Kidney capillary endothelial cell (primary cell): ENCODE data around the gene EIF3C.
"Not testable (repeated sequence)": the region's sequence is repeated elsewhere in the genome, so short reads cannot be mapped to it uniquely, and the experiment has no call there.

Experiments used
- DNase-seq: peaks from one replicate; pipeline ENCODE4 v3.0.0-alpha.2; 2018; ENCODE audit warnings: low spot score

Gene EIF3C

GRCh38 chr16:28711220-28712083 is at the start of gene EIF3C:
Gene EIF3C (plus strand): TSS chr16:28711464. CDS start chr16:28711687, 223 bp downstream.
- DNase-seq: not testable (repeated sequence)

GRCh38 chr16:28666264-28666663 is 45.0 kb upstream of the EIF3C start:
- DNase-seq: not testable (repeated sequence)

GRCh38 chr16:28667480-28667879 is 43.8 kb upstream of the EIF3C start:
- not testable (repeated sequence) for DNase-seq

DNA sequence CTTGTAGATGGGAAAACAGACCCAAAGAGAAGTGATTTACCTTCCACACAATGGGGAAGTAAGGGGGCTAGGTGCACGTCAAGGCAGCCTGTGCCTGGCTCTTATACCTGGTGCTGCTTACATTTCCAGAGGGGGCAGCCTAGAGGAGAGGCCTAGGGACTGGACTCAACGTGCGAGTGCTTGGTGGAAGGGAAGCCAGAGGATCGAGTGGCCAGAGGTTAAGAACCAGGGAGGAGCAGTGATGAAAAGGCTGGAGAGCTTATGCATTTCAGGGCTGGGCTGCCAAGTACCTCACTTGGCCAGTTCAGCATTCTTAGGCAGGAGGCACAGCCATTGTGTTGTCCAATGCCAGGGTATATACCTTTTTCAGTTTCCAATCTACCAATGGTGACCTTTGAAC is 43.1 kb upstream of the EIF3C start:
- not testable (repeated sequence) for DNase-seq

DNA sequence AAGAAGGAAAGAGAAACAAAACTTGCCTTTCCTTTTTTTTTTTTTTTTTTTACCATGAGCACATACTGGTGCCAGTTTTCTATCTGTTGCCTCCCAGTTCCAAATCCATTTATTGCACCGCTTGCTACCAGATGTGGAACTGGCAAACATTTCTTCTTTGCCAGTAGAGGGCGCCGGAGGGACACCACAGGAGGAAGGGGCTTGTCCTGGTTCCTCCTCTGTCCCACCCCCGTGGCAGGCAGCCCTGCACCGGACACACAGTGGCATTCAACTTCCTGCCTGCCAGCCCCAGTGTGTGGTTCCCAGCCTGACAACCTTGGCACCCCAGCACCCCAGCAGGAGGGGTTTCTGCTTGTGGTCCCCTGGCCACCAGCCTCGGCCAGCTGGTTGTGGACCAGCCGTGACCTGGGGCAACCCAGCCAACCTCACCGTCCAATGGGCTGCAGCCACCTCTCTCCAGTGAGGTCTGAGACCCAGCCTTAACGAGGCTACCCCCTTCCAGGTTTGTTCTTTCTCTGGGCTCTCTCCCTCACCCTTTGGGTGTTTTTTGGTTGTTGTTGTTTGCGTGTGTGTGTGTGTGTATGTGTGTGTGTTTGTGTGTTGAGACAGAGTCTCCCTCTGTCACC is 22.8 kb upstream of the EIF3C start:
- DNase-seq: not testable (repeated sequence)

DNA sequence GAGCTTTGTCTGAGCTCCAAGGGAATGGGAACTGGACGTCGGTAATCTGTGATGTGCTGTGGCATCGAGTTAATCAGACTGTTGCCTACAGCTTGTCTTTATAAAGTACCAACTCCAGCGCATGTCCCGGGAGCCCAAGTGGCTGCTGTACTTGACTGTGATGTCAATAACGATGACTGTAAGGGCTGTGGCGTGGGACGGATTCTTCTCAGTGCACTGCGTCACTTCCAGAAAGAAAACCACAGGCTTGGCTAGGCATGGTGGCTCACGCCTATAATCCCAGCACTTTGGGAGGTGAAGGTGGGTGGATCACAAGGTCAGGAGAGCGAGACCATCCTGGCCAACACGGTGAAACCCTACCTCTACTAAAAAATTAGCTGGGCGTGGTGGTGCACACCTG is 21.8 kb upstream of the EIF3C start:
- DNase-seq: not testable (repeated sequence)

- DNase-seq: not testable (repeated sequence)
These were observed 19.5 kb upstream of the EIF3C start for GRCh38 chr16:28691722-28692121.

GRCh38 chr16:28693257-28693950 is 17.9 kb upstream of the EIF3C start:
- DNase-seq: not testable (repeated sequence)

GRCh38 chr16:28699792-28700191 is 11.5 kb upstream of the EIF3C start:
- DNase-seq: not testable (repeated sequence)

DNA sequence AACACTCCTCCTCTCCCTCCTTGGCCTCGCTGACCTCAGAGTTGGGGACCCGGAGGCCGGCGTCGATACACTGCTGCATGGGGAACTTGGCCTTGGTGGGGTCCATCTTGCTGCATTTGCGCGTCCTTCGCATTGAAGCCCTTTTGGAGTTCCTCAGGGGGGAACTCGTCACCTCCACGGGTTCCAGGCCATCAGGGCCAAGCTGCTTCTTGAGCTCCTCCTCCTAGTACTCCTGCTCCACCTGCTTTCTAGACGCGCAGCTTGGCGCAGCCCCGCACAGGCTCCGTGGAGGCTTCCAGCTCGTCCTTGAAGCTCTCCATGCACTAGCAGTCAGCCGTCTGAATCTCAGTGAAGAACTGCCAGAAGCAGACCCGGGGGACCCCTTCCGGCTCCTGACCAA is 10.9 kb upstream of the EIF3C start:
- DNase-seq: not testable (repeated sequence)

GRCh38 chr16:28701384-28701783 is 9.9 kb upstream of the EIF3C start:
- not testable (repeated sequence) for DNase-seq

DNA sequence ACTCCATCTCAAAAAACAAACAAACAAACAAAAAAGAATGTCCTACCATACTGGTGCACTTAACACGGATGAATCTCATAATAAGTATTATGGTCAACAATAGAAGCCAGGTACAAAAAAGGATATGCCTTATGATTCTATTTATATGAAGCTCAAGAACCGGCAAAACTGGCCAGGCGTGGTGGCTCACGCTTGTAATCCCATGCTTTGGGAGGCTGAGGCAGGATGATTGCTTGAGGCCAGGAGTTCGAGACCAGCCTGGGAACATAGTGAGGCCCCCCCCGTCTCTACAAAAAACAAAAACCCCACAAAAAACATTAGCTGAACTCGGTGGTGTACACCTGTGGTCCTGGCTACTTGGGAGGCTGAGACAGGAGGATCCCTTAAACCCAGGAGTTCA is 7.0 kb upstream of the EIF3C start:
- not testable (repeated sequence) for DNase-seq

DNA sequence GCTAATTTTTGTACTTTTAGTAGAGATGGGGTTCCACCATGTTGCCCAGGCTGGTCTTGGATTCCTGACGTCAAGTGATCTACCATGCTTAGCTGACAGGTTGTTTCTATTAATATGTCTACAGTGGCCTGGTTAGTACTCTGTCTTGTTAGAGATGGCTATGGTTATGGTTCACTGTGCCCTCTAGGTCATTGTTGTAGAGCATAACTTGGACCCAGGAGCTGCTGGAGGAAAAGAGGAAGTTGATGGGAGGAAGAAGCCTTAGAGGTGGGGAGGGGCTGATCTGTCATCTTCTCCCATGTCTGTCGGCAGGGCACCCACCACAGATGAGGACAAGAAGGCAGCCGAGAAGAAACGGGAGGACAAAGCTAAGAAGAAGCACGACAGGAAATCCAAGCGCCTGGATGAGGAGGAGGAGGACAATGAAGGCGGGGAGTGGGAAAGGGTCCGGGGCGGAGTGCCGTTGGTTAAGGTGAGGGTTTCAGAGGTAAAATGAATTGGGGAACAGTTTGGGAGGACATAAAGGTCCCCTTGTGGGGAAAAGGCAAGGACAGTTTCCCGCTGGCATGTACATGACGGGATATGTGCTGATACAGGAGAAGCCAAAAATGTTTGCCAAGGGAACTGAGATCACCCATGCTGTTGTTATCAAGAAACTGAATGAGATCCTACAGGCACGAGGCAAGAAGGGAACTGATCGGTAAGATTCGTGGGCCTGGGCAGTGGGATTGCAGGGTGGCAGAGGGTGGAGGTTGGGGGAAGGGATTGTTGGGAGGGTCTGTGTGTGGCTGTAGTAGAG is 11.8 kb downstream of the EIF3C start:
- not testable (repeated sequence) for DNase-seq

- DNase-seq: not testable (repeated sequence)
These were observed 20.0 kb downstream of the EIF3C start for GRCh38 chr16:28731253-28731652.

DNA sequence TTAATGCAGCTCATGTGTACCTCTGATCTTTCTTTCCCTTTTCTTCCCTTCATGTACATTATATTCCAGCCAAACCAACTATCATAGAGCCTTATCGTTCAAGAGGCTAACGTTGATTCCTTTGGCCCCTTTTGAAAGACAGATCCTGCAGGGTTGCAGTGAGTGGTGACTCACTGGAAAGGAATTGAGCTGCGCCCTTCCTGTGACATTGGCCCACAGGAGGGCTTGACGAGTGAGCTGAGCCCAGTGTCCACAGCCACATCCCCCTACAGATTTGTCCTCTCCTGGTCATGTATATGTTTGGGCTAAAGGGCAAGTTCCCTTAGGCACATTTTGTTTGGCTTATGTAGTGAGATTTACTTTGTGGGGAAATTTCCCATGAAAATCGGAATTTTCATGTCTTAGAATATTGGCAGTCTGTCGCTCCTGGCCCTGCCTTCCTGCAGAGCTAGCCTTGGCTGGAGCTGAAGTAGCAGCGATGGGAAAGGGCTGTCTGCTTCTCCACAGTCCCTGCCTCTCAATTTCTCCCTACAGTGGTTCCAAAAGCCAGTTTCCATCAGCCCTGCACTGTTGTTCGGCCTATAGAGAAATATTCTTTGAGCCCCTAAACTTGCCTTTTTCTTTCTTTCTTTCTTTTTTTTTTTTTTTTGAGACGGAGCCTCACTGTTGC is 21.3 kb downstream of the EIF3C start:
- DNase-seq: not testable (repeated sequence)

GRCh38 chr16:28739787-28740186 is 28.5 kb downstream of the EIF3C start:
- not testable (repeated sequence) for DNase-seq

DNA sequence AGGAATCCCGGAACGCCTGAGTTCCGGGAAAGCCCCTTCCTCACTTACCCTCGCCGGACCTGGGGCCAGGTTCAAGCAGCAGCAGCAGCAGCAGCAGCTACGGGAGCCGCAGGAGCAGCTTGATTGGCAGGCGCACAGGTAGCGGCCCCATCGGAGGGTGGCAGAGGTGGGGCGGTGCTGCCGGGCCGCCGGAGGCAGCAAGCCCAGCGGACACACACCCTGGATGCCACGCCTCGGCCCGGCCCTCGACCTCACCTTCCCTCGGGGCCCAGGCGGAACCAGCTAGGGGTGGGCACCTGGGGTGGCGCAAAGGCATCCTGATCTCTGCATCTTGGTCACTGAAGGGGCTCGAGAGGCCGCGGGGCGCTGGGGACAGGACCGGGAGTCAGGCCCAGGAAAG is 29.4 kb downstream of the EIF3C start:
- DNase-seq: not testable (repeated sequence)

DNA sequence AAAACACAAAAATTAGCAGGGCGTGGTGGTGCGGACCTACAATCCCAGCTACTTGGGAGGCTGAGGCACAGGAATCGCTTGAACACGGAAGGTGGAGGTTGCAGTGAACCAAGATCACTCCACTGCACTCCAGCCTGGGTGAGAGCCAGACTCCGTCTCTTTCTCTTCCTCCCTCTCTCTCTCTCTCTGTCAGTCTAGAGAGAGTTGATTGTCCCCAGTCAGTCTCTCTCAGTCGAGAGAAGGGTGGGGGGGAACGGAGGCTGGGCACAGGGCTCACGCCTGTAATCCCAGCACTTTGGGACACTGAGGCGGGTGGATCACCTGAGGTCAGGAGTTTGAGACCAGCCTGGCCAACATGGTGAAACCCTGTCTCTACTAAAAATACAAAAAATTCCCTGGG is 30.0 kb downstream of the EIF3C start:
- DNase-seq: not testable (repeated sequence)

DNA sequence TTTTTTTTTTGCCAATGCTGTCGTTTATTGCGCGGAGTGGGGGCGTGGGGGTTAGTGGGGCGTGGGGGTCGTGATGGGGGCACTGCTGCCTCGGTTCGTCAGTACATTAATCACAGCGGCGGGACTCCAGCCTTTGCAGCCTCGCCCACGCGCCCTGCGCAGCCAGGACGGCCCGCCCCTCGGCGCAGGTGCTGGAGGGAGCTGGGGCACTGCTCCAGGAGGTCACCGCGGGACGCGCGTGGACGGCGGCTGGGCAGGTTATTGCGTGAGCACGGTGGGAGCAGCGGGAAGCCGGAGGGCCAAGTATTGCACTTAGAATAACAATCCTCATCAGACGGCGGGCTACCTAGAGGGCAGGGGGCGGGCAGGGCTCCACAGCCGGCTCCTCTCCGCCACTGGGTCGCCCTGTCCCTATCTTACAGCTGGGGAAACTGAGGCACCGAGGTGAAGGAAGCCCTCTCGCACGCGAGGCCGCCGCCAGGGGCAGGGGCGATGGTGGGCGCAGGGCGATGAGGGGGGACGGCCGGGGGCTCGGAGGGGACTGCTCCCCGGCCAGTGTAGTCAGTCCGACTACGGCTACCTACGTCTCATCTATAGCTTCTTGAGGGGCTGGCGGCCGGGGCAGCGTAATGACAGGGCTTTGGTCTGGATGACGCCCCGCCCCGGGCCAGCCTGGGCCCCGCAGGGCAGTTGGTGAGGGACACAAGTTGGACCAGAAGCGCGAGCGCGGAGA is 35.5 kb downstream of the EIF3C start:
- not testable (repeated sequence) for DNase-seq

DNA sequence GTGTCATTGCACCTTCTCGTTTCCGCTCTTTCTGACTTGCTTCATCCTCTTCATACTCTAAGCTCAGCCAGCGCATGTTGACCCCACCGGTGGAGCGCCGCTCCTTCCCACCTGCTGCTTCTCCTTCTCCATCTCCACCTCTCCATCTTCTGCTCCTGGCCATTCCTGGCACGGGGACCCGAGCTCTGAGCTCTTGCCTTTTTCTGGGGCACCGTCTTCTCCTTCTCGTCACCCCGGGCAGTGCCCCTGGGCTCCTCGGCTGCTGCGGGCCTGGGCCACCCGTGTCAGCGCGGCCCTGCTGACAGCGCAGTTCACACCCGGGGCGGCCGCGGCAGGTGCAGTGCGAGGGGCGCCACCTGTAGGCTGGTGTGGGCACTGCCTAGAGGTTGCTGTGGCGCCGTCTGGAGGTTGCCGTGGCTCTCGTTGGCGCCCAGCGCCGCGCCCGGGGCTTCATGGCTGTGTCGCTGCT is 38.8 kb downstream of the EIF3C start:
- DNase-seq: not testable (repeated sequence)
